T47D (cell line): ENCODE measurements around the gene SMDT1.

ENCODE experiments used
- DNase-seq, 2 experiments: peaks; one replicate each; pipeline versions ENCODE4 v3.0.0 to v3.0.0-alpha.2; 2011 to 2012; ENCODE audit warnings: low read depth in 1 of 2, low spot score in 1 of 2
- JUND ChIP-seq: IDR thresholded peaks from 2 replicates; pipeline ENCODE4 v1.6.1; 2012; ENCODE audit warnings: low read depth
- in situ Hi-C: cut with HindIII; loops from 2 replicates; pipeline ENCODE4 v1.10.0; 2016; ENCODE audit warnings: low sequenced_read_pairs, low pct_unique_long_range_greater_than_20kb

The SMDT1 gene

DNA sequence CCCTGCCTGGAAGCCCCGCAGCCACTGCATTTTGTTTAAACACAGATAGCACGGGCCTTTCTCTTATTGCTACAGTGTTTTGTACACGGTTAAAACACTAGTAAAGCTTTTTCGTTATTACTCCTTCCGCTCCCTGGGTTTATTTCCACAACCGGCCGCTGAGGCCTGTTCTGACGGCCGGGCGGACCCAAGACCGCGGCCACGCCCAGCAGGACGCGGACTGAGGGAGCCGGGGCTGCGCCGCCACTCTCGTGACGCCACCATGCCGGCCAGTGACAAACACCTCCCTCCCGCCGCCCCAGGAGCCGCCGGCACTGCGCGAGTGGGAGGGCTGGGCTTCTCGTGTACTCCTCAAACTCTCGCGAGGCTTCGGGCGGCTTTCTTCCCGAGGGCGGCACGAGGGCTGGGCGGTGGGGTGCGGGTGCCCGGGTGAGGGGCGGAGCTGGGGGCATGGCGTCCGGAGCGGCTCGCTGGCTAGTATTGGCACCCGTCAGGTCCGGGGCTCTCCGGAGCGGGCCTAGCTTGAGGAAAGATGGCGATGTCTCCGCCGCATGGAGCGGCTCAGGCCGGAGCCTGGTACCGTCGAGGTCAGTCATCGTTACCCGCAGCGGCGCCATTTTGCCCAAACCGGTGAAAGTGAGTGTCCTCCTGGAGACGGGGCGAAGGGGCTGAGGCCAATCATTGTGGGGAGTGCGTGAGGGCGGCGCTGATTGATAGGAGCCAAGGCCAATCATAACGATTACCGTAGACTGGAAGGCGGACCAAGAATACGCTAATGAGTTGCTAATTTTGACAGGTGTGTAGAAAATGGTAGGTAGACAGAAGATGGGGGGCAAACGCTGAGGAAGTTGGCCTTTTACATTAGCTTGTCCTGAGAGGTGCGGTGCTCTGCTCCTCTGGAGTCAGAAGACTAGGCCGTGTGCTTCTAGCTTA is at the start of gene SMDT1:
SMDT1 (plus strand) TSS at position 382 of the 933 bp plus-strand sequence; CDS start at position 451, 69 bp downstream.
- DNase-seq, result peak; percentile 86 to 98

GRCh38 chr22:42033263-42034181 is 46.0 kb upstream of the SMDT1 start:
- in situ Hi-C loops, result no loop called here
- peak in 1 of 2 experiments; percentile 1 for DNase-seq
- TF ChIP-seq JUND, result no peak

More for the DNA sequence above, at the start of gene SMDT1:
- in situ Hi-C loops, result no loop called here
- TF ChIP-seq JUND, result no peak

- no peak for DNase-seq
- in situ Hi-C loops, result no loop called here
- TF ChIP-seq JUND, result no peak
These were observed 44.2 kb upstream of the SMDT1 start for GRCh38 chr22:42035256-42035655.

- in situ Hi-C loops, result no loop called here
- DNase-seq, result no peak
- TF ChIP-seq JUND, result no peak
These were observed 40.2 kb upstream of the SMDT1 start for GRCh38 chr22:42039271-42039670.

DNA sequence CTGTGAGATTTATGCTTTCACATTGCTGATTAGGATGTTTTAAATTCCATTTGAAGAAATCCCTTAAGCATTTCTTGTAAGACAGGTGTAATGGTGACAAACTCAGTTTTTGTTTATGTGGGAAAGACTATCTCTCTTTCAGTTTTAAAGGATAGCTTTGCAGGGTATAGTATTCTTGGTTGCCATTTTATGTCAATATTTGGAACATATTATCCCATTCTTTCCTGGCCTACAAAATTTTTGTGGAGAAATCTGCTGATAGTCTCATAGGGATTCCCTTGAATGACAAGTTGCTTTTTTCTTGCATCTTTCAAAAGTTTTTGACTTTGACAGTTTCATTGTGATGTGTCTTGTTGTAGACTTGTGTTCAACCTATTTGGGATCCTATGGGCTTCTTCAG is 37.7 kb upstream of the SMDT1 start:
- in situ Hi-C loops, result no loop called here
- no peak for DNase-seq
- TF ChIP-seq JUND, result no peak

DNA sequence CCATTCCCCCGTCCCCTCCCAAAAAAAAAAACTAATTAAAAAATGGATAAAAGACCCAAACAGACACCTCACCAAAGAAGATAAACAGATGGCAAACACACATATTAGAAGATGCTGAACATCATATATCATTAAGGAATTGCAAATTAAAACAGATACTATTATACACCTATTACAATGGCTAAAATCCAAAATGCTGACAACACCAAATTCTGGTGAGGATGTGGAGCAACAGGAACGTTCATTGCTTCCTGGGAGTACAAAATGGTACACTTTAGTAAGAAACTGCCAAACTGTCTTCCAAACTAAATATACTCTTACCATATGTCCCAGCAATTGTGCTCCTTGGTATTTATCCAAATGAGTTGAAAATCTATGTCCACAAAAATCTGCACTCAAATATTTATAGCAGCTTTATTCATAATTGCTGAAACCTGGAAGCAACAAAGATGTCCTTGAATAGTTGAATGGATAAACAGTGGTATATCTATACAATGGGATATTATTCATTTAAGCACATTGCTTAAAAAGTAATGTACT is 28.8 kb upstream of the SMDT1 start:
- no peak for DNase-seq
- in situ Hi-C loops, result no loop called here
- no peak for TF ChIP-seq JUND

GRCh38 chr22:42052765-42053164 is 26.7 kb upstream of the SMDT1 start:
- in situ Hi-C loops, result no loop called here
- no peak for TF ChIP-seq JUND
- no peak for DNase-seq

DNA sequence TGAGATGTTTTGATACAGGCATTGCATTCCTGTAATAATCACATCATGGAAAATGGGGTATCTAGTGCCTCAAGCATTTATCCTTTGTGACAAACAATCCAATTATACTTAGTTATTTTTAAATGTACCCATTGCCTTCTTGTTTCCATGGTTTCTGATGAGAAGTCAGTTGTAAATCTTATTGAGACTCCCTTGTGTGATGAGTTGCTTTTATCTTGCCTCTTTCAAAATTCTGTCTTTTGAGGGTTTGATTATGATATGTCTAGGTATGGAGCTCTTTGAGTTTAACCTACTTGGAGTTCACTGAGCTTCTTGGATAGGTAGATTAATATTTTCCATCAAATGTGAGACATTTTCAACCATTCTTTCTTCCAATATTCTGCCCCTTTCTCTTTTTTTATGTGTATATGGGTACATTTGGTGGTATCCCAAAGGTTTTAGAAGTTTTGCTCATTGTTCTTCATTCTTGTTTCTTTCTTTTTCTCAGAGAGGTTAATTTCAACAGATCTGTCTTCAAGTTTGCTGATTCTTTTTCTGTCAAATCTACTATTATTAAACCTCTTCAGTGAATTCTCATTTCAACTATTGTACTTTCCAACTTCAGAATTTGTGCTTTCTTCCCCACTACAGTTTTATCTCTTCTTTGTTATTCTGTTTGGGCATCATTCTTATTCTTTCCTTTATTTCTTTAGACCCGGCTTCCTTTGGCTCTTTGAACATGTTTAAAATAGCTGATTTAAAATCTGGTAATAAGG is 22.6 kb upstream of the SMDT1 start:
- in situ Hi-C loops, result no loop called here
- no peak for TF ChIP-seq JUND
- no peak for DNase-seq

DNA sequence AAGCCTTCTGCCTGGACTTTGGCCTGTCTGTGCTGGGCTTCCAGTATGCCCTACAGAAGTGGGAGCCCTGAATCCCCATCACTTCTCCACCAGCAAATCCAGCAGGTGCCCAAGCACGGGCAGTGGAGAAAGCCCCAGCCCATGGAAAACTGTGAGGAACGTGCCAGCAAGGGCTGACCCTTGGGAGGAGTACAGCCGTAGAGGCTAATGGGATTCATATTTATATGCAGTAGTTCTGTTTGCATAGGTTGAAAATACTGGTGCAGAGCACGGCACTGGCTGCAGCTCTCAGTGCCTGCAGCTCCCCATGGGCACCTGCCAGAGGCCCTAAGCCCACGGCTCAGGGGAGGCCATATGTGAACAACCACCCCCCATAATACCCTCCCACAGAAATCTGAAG is 19.0 kb upstream of the SMDT1 start:
- no peak for DNase-seq
- TF ChIP-seq JUND, result no peak
- in situ Hi-C loops, result no loop called here

DNA sequence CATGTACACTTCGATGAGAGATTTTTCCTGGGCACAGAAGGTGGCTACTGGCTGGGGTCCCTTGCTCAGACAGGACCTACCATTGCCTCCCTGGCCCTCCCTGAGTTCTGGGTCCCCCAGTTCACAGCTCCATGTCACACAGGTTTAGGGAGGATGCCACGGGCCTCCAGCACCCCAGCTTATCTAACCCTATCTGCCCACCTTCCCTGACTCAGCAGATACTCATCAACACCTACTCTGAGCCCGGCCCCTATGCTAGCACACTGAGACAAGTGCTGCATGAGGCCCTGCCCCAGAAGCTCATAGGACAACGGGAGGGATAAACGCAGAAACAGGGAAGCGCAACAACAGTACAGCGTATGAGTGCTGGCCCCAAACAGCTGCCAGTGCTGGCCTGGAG is 18.5 kb upstream of the SMDT1 start:
- in situ Hi-C loops, result no loop called here
- TF ChIP-seq JUND, result no peak
- DNase-seq, result no peak

DNA sequence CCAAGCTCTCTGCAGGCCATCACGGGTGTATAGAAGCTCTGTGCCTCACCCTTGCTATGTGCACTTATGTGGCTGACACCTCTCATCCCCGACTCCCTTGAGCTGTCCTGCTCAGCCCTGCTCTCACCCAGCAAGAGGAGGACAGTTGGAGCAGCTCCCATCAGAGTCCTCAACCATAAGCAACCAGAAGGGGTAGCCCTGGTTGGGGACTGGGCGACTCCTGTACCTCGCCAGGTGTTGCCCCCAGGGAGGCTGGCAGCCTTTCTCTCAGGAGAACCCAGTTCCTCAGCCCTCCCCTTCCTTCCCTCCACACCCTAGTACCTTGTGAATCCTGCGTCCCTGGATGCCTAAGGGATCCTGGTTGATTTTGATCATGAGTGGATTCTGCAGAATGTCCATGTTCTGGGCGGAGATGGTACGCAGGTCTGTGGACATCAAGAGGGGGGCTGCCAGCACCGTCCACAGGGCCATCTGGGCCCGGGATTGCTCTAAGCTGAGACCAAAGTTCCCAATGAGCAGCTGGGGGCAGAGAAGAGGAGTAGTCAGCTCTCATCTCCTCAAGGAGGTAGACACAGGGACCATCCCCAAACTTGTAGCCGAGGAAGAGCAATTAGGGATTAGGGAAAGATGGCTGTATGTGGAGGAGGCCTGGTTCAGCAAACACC is 16.9 kb upstream of the SMDT1 start:
- no peak for DNase-seq
- no peak for TF ChIP-seq JUND
- in situ Hi-C loops, result no loop called here
